BLaER1 treated with 17β-estradiol and CSF1 and Interleukin-3, amounts not matched to agents 10 nM and 100 nM (cell line): ENCODE data around the gene ASPSCR1.

Experiments used
- H3K27ac ChIP-seq, 11 experiments: shearing (Covaris generic); formaldehyde crosslinking; 2 replicates each; pipeline ENCODE4 v1.8.1; 2022
- H3K27me3 ChIP-seq, 11 experiments: shearing (Covaris generic); formaldehyde crosslinking; 2 replicates each; pipeline ENCODE4 v1.8.1; 2022
- H3K36me3 ChIP-seq, 11 experiments: shearing (Covaris generic); formaldehyde crosslinking; 2 replicates each; pipeline ENCODE4 v1.8.1; 2022
- H3K4me1 ChIP-seq, 10 experiments: shearing (Covaris generic); formaldehyde crosslinking; 2 replicates each; pipeline ENCODE4 v1.8.1; 2022
- H3K4me2 ChIP-seq, 11 experiments: shearing (Covaris generic); formaldehyde crosslinking; 2 replicates each; pipeline ENCODE4 v1.8.1; 2022
- H3K4me3 ChIP-seq, 10 experiments: shearing (Covaris generic); formaldehyde crosslinking; 2 replicates each; pipeline ENCODE4 v1.8.1; 2022
- H3K9ac ChIP-seq, 11 experiments: shearing (Covaris generic); formaldehyde crosslinking; 2 replicates each; pipeline ENCODE4 v1.8.1; 2022
- H3K9me3 ChIP-seq, 11 experiments: shearing (Covaris generic); formaldehyde crosslinking; replicated peaks in 1 of 11; 2 replicates each; pipeline ENCODE4 v1.8.1; 2022
- H4K20me1 ChIP-seq, 11 experiments: shearing (Covaris generic); formaldehyde crosslinking; 2 replicates each; pipeline ENCODE4 v1.8.1; 2022
- Cebpa-rat ChIP-seq, 11 experiments: shearing (Covaris generic); IDR thresholded peaks; 2 replicates each; pipeline ENCODE4 v1.8.1; 2022

Gene ASPSCR1

GRCh38 chr17:82062984-82063368, 85.5 kb downstream of the ASPSCR1 start:
- Histone ChIP-seq H3K27me3 (no peaks in the 10 kb centered on the region), H3K4me2 (no peak overlapping the region), H3K36me3 (peaks cover 58 to 67% (median 62%) of the 10 kb centered on the region in 11 experiments), H3K27ac (no peak overlapping the region), H3K9ac (peak overlapping the region in 6 of 11 experiments; percentile 2 to 97 (median 60); a peak in 5 of 22 replicates), H3K9me3 (no peaks in the 10 kb centered on the region), H3K4me1 (peaks cover 27 to 60% (median 55%) of the 10 kb centered on the region in 10 experiments), H4K20me1 (peaks cover 0 to 71% (median 65%) of the 10 kb centered on the region in 11 experiments; a peak in 19 of 22 replicates), H3K4me3 (no peak overlapping the region)
- TF ChIP-seq Cebpa-rat (IDR thresholded peaks at IDR 0.05): no peak

GRCh38 chr17:82063424-82064415, 86.3 kb downstream of the ASPSCR1 start:
- Histone ChIP-seq H3K9me3 (no peaks in the 10 kb centered on the region), H3K9ac (peak overlapping the region; percentile 94 to 99 (median 97); a peak in 20 of 22 replicates), H3K4me1 (peaks cover 27 to 57% (median 51%) of the 10 kb centered on the region in 10 experiments), H4K20me1 (peaks cover 0 to 64% (median 58%) of the 10 kb centered on the region in 11 experiments; a peak in 18 of 22 replicates), H3K4me3 (peak overlapping the region in 9 of 10 experiments; percentile 84 to 99 (median 97); a peak in 16 of 20 replicates), H3K27me3 (no peaks in the 10 kb centered on the region), H3K27ac (no peak overlapping the region), H3K4me2 (peak overlapping the region; percentile 92 to 100 (median 98)), H3K36me3 (peaks cover 52 to 59% (median 55%) of the 10 kb centered on the region in 11 experiments)
- no peak for TF ChIP-seq Cebpa-rat (IDR thresholded peaks at IDR 0.05)

DNA sequence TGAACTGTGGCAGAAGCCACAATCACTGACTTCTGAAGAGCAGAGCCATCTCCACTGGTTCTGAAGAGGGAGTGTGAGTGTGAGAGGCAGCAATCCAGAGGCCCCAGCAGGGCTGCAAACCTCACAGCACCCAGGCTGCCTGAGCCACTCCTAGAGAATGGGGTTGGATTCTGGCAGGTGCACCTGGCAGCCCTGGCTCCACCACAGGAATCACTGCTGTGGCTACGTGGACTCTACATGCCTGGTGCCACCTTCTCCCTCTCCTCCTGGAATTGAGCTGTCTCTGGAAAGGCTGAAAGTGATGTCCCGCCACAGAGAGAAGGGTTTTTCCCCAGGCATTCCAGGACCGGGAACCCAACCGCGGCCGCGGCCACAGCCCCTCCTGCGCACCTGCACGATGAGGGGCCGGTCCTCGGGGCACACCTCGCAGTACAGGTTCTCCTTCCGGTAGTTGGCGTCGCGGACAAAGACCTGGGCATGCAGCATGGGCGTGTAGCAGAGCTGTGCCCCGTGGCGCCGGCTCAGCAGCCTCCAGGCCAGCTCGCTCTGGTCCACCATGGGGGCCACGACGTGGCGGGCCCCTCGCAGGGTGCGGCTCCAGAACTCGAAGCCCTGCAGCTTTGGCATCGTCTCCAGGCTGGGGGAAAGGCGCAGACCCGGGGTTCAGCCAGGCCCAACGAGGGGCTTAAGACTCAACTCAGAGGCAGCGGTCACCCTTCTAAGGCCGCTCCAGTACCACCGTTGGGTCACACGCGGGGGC, 87.2 kb downstream of the ASPSCR1 start:
- no peaks in the 10 kb centered on the region for H3K9me3 ChIP-seq
- peak overlapping the region; percentile 92 to 100 (median 98) for H3K4me2 ChIP-seq
- no peaks in the 10 kb centered on the region for H3K27me3 ChIP-seq
- peak overlapping the region; percentile 84 to 99 (median 98) for H3K4me3 ChIP-seq
- H4K20me1 ChIP-seq: peaks cover 0 to 55% (median 49%) of the 10 kb centered on the region in 11 experiments; a peak in 18 of 22 replicates
- no peak for TF ChIP-seq Cebpa-rat (IDR thresholded peaks at IDR 0.05)
- peak overlapping the region; percentile 94 to 99 (median 97) for H3K9ac ChIP-seq
- H3K36me3 ChIP-seq: peaks cover 43 to 50% (median 46%) of the 10 kb centered on the region in 11 experiments
- H3K4me1 ChIP-seq: peaks cover 27 to 49% (median 42%) of the 10 kb centered on the region in 10 experiments
- peak overlapping the region; percentile 90 to 96 (median 94) for H3K27ac ChIP-seq

DNA sequence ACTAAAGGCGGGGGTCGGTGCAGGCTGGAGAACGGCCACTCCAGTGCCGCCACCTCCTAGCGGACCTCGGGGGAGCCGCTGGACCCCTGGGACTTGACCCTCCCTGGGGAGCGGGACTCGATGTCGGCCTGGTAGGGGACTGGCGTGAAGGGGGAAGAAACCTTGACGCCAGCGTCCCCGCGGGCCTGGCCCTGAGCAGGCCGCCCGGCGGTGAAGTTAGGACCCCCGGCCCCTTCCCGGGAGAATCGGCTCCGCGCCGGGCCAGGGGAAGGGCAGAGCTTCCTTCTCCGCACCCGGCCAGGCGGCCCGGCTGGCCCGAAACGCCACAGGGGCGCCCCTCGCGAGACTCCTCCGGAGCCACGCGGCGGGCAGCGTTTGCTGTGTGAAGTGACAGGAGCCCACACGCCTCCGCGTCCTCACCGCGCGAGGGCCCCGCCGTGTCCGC, 87.8 kb downstream of the ASPSCR1 start:
- no peaks in the 10 kb centered on the region for H3K9me3 ChIP-seq
- H4K20me1 ChIP-seq: peaks cover 0 to 49% (median 43%) of the 10 kb centered on the region in 11 experiments; a peak in 18 of 22 replicates
- H3K27ac ChIP-seq: peak overlapping the region; percentile 90 to 96 (median 94)
- H3K27me3 ChIP-seq: no peaks in the 10 kb centered on the region
- peak overlapping the region; percentile 84 to 99 (median 98) for H3K4me3 ChIP-seq
- peaks cover 37 to 44% (median 40%) of the 10 kb centered on the region in 11 experiments for H3K36me3 ChIP-seq
- TF ChIP-seq Cebpa-rat (IDR thresholded peaks at IDR 0.05): no peak
- peak overlapping the region; percentile 94 to 99 (median 97) for H3K9ac ChIP-seq
- H3K4me2 ChIP-seq: peak overlapping the region; percentile 92 to 100 (median 98)
- H3K4me1 ChIP-seq: peaks cover 27 to 42% (median 36%) of the 10 kb centered on the region in 10 experiments

DNA sequence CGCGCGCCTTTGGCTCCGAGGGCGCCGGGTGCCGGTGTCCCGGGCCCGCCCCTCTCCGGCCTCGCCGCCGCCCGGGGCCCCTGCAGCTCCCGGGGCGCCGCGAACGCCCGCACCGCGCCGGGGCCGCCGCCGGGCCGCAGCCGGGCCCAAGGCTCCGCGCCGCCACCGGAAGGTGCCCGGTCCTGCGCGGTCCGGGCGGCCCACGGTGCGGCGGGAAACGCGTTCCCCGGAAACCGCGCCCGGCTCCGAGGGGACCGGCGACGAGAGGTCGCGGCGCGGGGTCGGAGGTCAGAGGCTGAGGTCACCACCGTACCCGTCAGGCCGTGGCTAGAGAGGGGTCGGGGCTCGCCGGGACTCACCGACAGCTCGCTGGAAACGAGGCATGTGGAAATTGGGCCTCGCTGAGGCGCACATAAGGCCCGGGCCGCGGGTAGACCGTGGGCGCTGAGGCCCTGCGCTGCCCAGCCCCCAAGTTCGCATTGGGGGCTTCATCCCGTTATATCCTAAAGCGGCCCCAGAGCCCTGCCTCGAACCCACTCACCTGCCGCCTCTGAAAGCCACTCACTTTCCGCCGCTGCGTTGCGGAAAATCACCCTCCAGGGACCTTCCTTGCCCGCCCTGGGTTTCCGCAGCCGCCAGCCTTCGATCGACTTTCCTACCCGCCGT, 88.3 kb downstream of the ASPSCR1 start, which contains the start of gene DUS1L:
Gene DUS1L (minus strand): TSS at position 167 of the 666 bp plus-strand sequence. CDS start 745 bp downstream, outside the sequence.
- Histone ChIP-seq H3K4me2 (peak within 1 kb of the TSS; percentile 92 to 100 (median 98)), H3K27ac (peak within 1 kb of the TSS; percentile 90 to 96 (median 94)), H3K9me3 (no peaks in the 10 kb centered on the region), H4K20me1 (peaks cover 0 to 43% (median 37%) of the 10 kb centered on the region in 11 experiments; a peak in 17 of 22 replicates), H3K9ac (peak within 1 kb of the TSS; percentile 94 to 99 (median 97)), H3K4me1 (peaks cover 27 to 38% (median 31%) of the 10 kb centered on the region in 10 experiments), H3K27me3 (no peaks in the 10 kb centered on the region), H3K36me3 (peaks cover 31 to 39% (median 34%) of the 10 kb centered on the region in 11 experiments), H3K4me3 (peak within 1 kb of the TSS; percentile 84 to 99 (median 98))
- no peak for TF ChIP-seq Cebpa-rat (IDR thresholded peaks at IDR 0.05)
